HS-27A (cell line): ENCODE measurements around the gene SPOCK1.

ENCODE experiments used
- DNase-seq: peaks from one replicate; pipeline ENCODE4 v3.0.0-alpha.2; 2012; ENCODE audit warnings: low read depth, missing footprints

SPOCK1 gene

DNA sequence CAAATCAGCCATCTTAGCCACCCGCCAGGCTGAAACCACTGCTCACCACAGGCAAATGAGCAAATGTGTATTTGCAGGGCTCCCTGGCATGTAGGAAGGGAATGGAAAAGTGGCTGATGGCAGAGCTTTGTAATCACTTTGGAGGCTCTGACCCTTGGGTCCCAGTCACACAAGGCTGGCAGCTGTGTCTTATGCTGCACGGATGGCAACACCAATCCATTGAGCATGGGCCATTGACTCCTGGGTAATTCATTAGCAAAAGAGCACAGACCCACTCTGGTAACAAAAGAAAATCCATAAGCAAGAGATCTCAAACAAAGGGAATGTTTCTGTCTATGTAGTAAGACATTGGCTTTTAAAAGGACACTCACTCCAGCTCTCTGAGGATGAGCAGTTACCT, 57.6 kb downstream of the SPOCK1 start:
- DNase-seq: no peak

DNA sequence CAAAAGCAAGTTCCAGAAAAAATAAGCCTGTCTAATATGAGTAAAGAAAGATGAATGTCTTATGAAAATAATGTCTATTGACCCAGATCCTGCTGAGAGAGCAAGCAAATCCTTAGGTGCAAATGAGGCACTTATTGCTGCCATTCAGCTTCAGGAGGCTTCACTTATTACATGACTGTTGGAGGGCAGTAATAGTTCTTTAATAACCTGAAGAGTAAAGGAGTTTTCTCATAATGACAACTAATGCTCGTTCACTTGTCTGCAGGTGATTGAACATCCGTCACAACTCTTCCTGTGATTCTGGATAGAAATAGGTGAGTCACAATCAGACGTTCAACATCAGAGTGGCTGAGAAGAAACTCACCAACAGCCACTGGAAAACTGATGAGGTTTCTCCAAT, 58.3 kb downstream of the SPOCK1 start:
- DNase-seq: no peak

DNA sequence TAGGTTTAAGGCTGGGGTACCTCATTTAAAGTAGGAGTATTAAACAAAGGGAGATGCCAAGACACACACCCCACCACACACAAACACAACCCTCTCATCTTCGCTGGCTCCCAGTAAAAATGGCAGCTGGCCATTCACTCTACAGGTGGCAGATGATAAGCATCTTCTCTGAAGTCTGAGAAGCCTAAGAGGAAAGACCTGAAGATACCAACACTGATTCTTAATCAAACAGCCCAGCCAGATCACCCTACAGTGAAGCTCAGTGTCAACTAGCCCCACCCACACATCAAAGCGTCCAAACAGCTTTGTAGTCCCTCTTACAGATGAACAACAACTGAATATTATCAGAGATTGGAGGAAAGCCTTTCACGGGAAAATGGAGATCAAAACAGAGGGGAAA, 59.5 kb downstream of the SPOCK1 start:
- no peak for DNase-seq

DNA sequence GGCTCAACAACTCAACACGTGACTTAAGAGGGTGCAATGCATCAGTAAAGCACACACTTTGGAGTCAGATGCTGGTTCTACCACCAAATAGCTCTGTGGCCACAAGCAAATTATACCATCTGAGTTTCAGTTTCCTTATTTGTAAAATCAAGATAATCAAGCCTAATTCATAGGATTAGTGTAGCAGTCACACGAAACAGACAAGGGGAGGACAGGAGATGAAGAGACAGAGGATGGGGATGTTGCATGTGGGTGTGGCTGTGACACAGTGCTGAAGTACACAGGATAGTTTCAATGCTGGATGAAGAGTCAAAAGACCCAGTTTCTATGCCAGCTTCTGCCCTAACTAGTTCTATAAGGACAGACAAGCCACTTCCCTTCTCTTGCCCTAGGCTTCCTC, 60.2 kb downstream of the SPOCK1 start:
- DNase-seq: no peak

DNA sequence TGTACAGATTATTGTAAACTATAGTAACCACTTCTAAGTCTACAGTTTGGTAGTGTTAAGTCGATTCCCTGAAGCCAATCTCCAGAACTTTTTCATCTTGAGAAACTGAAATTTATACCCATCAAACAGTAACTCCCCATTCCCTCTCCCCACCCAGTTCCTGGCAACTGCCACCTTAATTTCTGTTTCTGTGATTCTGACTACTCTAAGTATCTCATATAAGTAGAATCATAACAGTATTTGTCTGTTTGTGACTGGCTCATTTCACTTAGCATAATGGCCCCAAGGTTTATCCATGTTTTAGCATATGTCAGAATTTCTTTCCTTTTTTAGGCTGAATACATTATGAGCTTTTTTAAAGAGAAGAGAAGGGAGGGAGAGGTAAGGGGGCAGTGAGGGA, 61.4 kb downstream of the SPOCK1 start:
- DNase-seq: no peak

DNA sequence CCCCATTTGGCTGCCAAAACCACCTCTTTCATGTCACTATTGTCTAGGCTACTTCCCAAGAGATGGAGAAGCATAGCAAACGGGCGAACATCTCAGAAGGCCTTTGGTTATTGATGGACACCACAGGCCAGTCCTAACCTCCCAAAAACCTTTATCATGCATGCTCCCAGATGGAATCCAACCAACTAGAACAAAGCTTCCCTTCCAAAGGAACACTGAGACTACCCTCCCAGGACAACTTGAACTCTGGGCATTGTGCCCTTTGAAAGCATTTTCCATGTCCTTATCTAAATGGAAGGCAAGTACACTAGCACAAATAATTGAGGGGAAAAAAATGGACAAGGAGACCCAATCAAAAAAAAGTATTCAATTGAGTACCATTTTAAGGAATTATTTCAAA, 65.6 kb downstream of the SPOCK1 start:
- DNase-seq: no peak

GRCh38 chr5:137432376-137432775, 66.8 kb downstream of the SPOCK1 start:
- no peak for DNase-seq

GRCh38 chr5:137431051-137431450, 68.1 kb downstream of the SPOCK1 start:
- no peak for DNase-seq

GRCh38 chr5:137415231-137415681, 83.9 kb downstream of the SPOCK1 start:
- DNase-seq: peak; percentile 51

DNA sequence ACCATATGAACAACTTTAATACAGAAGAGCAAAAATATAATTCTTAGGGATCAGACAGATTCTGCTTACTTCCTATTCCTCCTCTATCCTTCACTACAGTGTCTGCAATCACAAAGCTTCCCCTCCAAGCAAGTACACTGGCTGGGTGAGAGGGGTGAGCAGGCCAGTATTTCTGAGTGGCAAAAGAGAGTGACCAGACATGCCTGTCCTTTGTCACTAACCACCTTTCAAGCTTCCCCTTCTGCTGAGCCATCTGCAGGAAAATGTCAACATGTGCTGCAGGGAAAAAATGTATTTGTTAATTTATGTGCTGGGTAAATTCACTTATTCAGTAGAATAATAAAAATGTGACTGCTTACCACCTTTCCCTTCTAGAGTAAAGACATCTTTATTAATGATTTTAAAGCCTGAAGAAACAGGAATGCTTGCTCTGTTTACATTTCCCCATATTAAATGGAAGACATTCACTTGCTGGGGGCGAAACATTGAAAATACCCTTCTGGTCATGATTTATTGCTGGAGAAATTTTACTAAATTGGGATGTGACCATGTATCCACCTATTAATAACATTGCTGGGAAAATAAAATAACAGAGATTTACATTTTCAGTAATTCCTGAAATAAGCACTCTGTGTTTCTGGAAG, 84.9 kb downstream of the SPOCK1 start:
- DNase-seq: no peak

- no peak for DNase-seq
Observed at GRCh38 chr5:137412136-137412535, 87.0 kb downstream of the SPOCK1 start.

GRCh38 chr5:137410234-137411010, 88.7 kb downstream of the SPOCK1 start:
- no peak for DNase-seq

DNA sequence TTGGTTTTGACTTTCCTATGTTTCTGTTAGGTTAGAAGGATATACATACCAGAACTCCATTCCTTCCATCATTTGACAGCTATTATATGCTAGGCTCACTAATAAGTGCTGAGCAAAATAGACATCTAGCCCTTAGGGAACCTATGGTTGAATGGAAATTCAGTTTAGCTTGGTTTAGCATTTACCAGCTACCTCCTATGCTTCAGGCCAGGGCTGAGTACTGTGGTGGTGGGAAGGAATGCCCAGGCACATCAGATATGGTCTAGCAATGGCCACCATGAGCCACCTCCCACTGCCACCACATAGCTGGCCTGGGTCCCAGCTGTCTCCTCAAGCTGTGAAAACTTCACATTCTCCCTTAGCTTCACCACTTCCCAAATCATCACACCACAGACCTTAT, 89.4 kb downstream of the SPOCK1 start:
- DNase-seq: no peak

GRCh38 chr5:137407090-137407489, 92.0 kb downstream of the SPOCK1 start:
- no peak for DNase-seq

DNA sequence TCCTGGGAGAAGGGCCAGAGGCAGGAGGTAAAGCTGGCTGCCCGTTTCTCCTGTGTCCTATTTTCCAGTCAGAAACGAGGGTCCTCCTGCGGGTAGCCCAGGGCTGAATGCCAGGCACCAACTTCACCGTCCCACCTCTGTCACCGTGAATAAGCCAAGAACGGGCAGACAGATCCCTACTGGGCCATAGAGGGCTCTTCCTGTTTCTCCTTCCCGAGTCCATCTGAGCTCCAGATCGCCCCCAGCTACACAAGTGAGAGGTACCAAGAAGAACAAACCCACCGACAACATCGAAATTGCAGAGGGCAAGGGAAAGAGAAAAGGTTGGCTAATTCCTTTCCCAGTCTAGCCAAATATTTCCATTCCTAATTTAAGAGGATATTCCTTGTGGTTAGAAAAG, 93.7 kb downstream of the SPOCK1 start:
- DNase-seq: no peak

DNA sequence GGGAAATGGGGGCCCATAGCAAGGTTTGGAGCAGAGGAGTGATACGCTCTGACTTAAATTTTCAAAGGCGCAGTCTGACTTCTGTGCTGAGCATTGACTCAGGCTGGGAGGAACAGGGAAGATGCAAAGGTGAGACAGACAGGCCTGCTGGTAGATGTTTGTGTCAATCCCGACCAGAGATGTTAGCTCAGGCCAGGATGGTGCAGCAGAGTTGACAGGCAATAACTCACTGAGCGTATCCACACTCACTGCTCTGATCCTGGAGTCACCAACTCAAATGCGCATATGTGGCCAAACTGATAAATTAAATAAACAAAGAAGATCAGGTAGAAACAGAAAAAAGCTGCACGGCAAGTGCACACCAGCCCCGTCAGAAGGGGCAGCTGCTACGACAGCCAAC, 95.3 kb downstream of the SPOCK1 start:
- DNase-seq: no peak

- no peak for DNase-seq
Observed at GRCh38 chr5:137402436-137403187, 96.5 kb downstream of the SPOCK1 start.

GRCh38 chr5:137401946-137402345, 97.2 kb downstream of the SPOCK1 start:
- no peak for DNase-seq

GRCh38 chr5:137400571-137400970, 98.6 kb downstream of the SPOCK1 start:
- DNase-seq: no peak

GRCh38 chr5:137399911-137400310, 99.2 kb downstream of the SPOCK1 start:
- no peak for DNase-seq

- no peak for DNase-seq
Observed at GRCh38 chr5:137398751-137399150, 100.4 kb downstream of the SPOCK1 start.

GRCh38 chr5:137398154-137398553, 101.0 kb downstream of the SPOCK1 start:
- no peak for DNase-seq
